CD4-positive, alpha-beta T cell treated with Interleukin-17A for 4 hours (primary cell): ENCODE results near the gene LYG2.
"Not testable (repeated sequence)": the region's sequence is repeated elsewhere in the genome, so short reads cannot be mapped to it uniquely, and the experiment has no call there.

ENCODE experiments used
- DNase-seq: peaks from one replicate; pipeline ENCODE4 v3.0.0-alpha.2; 2020; ENCODE audit warnings: mixed read lengths

The LYG2 gene

DNA sequence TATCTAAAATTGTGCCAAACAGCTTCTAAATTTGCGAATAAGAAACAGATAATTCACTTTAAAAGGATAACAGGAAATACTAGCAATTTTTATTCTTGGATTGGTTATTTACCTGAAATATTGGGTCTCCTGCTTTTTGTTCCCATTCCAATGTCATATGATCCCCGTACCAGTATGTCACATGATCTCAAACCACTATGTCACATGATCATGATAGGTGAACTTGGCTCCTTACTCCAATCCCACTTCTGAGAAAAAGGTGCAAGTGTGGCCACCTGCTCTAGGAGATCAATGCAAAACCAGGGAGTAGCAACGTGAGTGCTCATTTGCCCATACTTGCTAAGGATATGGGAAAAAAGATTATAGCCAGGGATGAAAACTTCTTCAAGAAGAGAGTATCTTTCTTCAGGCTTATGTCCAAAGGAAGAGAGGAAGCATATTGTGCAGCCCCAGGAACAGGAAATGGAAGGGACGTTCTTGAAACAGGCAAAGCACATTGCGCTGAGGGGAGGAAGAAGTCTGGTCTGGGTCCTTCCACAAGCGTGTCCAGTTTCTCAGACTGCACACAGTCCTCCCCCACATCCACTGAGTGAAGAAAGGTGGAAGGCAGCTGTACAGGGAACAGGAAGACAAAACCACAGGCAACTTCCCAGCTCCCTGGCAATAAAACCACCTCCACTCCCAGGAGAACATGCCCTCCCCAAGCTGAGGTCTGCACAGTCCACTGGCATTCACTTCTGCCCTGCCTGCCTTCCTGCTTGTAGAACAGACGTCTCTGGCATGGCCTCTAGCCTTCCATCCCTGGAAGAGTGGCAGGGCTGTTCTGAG lies at the start of gene LYG2:
Gene LYG2 (minus strand): TSS at position 176 of the 828 bp plus-strand sequence. CDS start 1,406 bp downstream, outside the sequence.
- no peak for DNase-seq

- DNase-seq, result not testable (repeated sequence)
Observed at GRCh38 chr2:99301097-99301496, 45.6 kb upstream of the LYG2 start, which contains the start of gene LYG1. Gene LYG1 (minus strand): TSS chr2:99301197. CDS start chr2:99295670, 5,527 bp downstream.

GRCh38 chr2:99299580-99299979 lies 44.1 kb upstream of the LYG2 start:
- no peak for DNase-seq

DNA sequence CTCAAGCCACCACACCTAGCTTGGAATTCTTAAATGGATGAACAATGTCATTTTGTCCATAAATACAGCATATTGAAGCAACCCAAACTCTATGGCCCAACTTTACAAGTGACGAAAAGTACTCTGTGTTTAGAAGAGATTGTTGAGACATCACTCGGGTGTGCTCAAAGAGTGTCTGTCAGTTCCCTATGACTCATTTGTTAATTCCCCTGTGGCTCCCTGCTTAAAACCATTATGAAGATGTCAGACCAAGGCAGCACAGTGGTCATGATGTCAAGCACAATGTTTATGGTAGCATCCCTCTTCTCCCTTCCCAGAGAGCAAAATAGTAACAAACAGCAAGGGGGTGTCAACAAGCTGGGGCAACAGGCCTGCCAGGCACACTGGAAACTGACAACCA lies 42.5 kb upstream of the LYG2 start:
- no peak for DNase-seq

GRCh38 chr2:99285526-99285925 lies 30.1 kb upstream of the LYG2 start:
- DNase-seq, result no peak

GRCh38 chr2:99279969-99280695 lies 24.7 kb upstream of the LYG2 start:
- DNase-seq, result no peak

- no peak for DNase-seq
Observed at GRCh38 chr2:99278793-99279291, 23.4 kb upstream of the LYG2 start.

- not testable (repeated sequence) for DNase-seq
Observed at GRCh38 chr2:99278195-99278765, 22.8 kb upstream of the LYG2 start.

DNA sequence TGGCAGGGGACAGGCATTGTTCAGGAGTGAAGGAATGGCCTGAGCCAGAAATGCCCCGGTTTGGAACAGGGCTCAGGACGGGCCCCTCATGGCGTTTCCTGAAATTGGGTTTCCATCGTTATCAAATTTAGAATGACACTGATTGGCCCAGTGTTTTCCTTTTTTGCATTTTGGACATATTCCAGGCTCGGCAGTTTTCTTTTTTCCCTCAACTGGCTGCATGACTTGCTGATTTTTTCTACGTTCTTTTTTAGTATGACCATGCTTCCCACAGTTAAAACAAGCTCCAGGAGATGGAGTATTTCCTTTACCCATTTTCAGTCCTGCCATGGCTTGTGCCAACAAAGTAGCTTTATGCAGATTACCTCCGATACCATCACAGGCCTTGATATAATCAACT lies 20.4 kb upstream of the LYG2 start:
- no peak for DNase-seq

GRCh38 chr2:99261242-99261641 lies 5.8 kb upstream of the LYG2 start:
- no peak for DNase-seq

DNA sequence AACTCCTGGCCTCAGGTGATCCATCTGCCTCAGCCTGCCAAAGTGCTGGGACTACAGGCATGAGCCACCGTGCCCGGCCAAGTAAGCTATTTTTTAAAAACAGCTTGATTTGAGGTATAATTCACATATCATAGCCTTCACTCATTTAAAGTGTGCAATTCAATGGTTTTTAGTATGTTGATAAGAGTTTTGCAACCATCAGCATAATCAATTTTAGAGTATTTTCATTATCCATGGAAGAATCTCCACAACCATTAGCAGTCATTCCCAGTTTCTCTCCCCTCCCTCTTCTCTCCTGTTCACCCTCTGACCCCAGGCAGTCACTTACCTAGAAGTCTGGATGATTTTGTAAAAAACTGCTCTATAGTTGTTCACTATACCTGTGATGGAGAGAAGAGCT lies 4.7 kb upstream of the LYG2 start:
- no peak for DNase-seq

DNA sequence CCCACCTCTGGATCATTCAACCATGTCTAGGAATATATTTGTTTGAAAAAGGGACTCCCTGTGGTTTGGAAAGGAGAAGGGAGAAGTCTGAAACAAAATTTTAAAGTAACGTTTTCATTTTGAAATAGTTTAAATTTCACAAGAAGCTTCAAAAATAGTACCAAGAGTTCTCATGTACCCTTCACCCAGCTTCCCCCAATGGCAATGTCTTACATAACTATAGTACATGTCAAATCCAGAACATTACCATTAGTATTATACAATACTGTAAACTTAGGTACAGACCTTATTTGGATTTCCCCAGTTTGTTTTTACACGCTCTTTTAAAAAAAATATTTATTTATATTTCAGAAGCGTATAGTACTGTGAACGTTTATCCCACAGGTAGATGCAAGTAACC lies 4.0 kb upstream of the LYG2 start:
- DNase-seq, result no peak

DNA sequence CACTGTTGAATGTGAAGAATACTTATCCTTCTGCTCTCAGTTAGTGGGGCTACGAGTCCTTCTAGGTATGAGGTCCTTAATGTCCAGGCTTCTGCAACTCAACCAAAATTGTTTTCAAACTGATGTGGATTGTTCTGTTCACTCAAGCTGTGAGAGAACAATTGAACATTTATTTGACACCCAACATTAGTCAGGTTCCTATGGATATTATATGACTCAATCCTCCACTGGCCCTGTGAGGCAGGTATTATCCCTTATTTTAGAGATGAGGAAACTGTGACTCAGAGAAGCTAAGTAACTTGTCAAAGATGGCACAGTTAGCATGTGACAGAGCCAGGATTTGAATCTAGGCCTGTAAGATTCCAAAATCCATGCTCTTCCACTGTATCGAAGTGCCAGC lies 1.2 kb upstream of the LYG2 start:
- DNase-seq, result no peak

GRCh38 chr2:99249951-99250350 lies 5.5 kb downstream of the LYG2 start:
- DNase-seq, result no peak

DNA sequence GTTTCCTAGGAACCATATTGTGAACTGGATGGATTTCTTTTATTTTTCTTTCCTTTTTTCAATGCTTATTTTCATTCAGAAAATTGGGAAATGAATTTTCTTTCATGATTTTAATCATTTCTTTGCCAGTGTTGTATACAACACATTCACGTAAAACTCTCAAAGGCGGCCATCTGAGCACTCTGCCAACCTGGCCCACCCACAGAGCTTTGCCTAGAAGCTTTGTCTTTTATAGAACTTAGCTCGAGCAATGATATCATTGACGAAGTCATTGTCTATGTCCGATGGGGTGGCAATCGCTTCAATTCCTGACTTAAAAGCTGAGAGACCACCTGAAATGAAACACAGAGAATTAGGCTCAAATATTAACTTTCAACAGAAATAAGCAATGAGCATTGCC lies 13.3 kb downstream of the LYG2 start:
- DNase-seq, result no peak

DNA sequence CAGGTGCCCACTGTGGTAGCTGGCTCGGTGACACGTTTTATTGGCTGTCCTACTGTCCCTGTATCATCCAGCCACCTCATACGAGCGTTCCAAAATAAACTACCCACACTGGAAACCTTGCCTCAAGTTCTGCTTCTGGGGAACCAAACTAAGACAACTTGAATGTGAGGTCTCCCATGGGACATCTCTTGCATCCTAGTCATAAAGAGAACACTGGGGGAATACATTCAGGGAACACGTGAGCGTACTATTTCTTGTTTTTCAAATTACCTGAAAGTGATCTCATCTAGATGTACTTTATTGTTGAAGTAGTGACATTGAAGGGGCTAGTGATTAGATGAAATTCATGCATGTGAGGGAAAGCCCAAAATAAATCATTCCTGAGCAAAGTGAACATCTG lies 15.0 kb downstream of the LYG2 start:
- DNase-seq, result no peak

DNA sequence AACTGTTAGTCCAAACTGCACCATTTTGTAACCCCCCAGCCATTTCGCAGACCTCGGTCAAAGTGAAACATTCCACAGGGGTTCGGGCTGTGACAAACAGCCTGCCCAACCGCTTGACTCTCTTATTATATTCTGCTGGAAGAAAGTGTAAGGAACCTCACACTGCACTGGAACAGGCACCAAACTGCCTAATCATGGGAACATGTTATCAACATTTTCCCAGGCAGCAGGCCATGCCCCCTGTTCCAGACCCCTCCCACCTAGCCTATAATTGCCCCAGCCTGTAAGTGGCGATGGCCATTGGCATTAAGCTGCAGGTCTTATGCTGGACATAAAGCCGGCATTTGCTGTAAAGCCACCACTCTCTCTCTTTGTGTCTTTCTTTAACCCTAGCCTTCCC lies 16.9 kb downstream of the LYG2 start:
- DNase-seq, result no peak

- not testable (repeated sequence) for DNase-seq
Observed at GRCh38 chr2:99233177-99233576, 22.3 kb downstream of the LYG2 start.

GRCh38 chr2:99217929-99218501 lies 37.5 kb downstream of the LYG2 start:
- no peak for DNase-seq

GRCh38 chr2:99216096-99216495 lies 39.4 kb downstream of the LYG2 start:
- DNase-seq, result no peak

- DNase-seq, result no peak
Observed at GRCh38 chr2:99205491-99205890, 50.0 kb downstream of the LYG2 start.

DNA sequence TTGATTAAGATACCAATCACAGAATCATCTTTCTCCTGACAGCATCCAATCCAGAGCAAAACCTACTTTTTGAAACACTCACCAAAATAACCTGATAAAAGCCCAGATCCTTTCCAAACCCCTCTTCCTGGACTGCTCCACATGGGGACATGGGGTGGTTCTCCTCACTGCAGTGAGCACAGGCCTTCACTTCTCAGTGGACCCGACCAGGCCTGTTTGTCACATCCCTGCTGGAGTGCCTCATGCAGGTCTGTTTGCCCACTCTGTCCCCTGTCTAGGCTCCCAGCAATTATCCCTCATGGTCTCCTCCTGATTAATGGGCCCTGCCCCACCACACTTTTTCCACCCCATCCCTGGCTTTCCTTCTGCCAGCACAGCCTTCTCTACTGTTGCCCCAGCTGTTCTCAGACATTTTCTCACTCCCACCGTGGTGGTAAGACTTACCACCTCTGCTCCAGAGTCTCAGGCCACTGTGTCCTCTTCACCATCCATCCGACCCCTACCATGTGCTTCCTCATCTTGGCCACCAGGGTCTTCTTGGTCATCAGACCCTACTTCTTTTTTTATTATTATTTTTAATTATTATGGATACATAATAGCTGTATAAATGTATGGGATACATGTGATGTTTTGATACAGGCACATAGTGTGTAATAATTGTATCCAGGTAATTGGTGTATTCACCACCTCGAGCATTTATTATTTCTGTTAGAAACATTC lies 53.3 kb downstream of the LYG2 start:
- no peak for DNase-seq
